Vagina (tissue), 2 donors: ENCODE results near the gene TTC34. TPM values are rescaled to one million over a fixed set of nuclear protein-coding genes. Genes with fewer than 3 reads are reported as not detected.

ENCODE experiments used
- DNase-seq, 2 donors: peaks; one replicate each; pipeline ENCODE4 v3.0.0-alpha.2; 2017; ENCODE audit errors: extremely low spot score in 2 of 2
- H3K27ac ChIP-seq: fragments of 200-600 bp; sonication (generic); one replicate; pipeline ENCODE4 v1.5.1; 2019
- H3K27me3 ChIP-seq: fragments of 200-600 bp; sonication (generic); one replicate; pipeline ENCODE4 v1.5.1; 2019
- H3K36me3 ChIP-seq, 2 donors: fragments of 200-600 bp; sonication (generic); one replicate each; pipeline ENCODE4 v1.5.1; 2017 to 2019
- H3K4me1 ChIP-seq: fragments of 200-600 bp; sonication (generic); one replicate; pipeline ENCODE4 v1.5.1; 2019
- H3K4me3 ChIP-seq, 2 donors: fragments of 200-600 bp; sonication (generic); 1 replicate in 1 of 2; 2 replicates in 1 of 2; pipeline ENCODE4 v1.5.1; 2016 to 2019
- H3K9me3 ChIP-seq: fragments of 200-600 bp; sonication (generic); one replicate; pipeline ENCODE4 v1.5.1; 2019
- CTCF ChIP-seq, 3 experiments: fragments of 450-650 bp in 2 of 3; fragments of 200-600 bp in 1 of 3; sonication (generic) in 1 of 3; IDR thresholded peaks; one replicate each; pipeline ENCODE4 v1.5.1; 2017 to 2019; ENCODE audit warnings: antibody characterized with exemption in 3 of 3, mild to moderate bottlenecking in 2 of 3, moderate library complexity in 2 of 3
- POLR2A ChIP-seq, 2 donors: fragments of 450-650 bp; IDR thresholded peaks; one replicate each; pipeline ENCODE4 v1.6.1; 2017; ENCODE audit warnings: antibody characterized with exemption in 2 of 2, mild to moderate bottlenecking in 2 of 2, moderate library complexity in 2 of 2
- POLR2AphosphoS5 ChIP-seq, 2 donors: sonication (generic); formaldehyde crosslinking; IDR thresholded peaks; one replicate each; pipeline ENCODE4 v1.9.0; 2017; ENCODE audit warnings: antibody characterized with exemption in 2 of 2, mild to moderate bottlenecking in 2 of 2, low read depth in 1 of 2; ENCODE audit not compliant: insufficient read depth in 1 of 2
- intact Hi-C: fragments of 100-400 bp; cut with DNase I; formaldehyde crosslinking; loops from one replicate; pipeline ENCODE4 v1.15.1; 2023
- total RNA-seq: library from RNA; depleted of rRNA; stranded (reverse); fragments of >200 nt; gene quantifications from one replicate; pipeline ENCODE4 v1.2.3, GENCODE V29; 2016

The TTC34 gene
- total RNA-seq, 1 donor from 2014 or later, result under 0.01 TPM

- DNase-seq, result no peak
- Histone ChIP-seq H3K4me3 (no peak overlapping the region), H3K27me3 (no peaks in the 10 kb centered on the region), H3K36me3 (no peaks in the 10 kb centered on the region), H3K27ac (no peak overlapping the region), H3K9me3 (peaks cover 4% of the 10 kb centered on the region), H3K4me1 (no peaks in the 10 kb centered on the region)
- TF ChIP-seq POLR2A (IDR thresholded peaks at IDR 0.05) (no peak), CTCF (IDR thresholded peaks at IDR 0.05) (no peak), POLR2AphosphoS5 (IDR thresholded peaks at IDR 0.05; ENCODE audit: insufficient read depth in 1 of 2, low read depth in 1 of 2) (no peak)
- intact Hi-C loops, result no loop called here
Measured at GRCh38 chr1:2796890-2797740, 4.4 kb downstream of the TTC34 start.

- intact Hi-C loops, result no loop called here
- Histone ChIP-seq H3K27me3 (no peaks in the 10 kb centered on the region), H3K27ac (no peak overlapping the region), H3K4me1 (no peaks in the 10 kb centered on the region), H3K36me3 (no peaks in the 10 kb centered on the region), H3K4me3 (no peak overlapping the region), H3K9me3 (peaks cover 4% of the 10 kb centered on the region)
- TF ChIP-seq POLR2A (IDR thresholded peaks at IDR 0.05), result no peak
- TF ChIP-seq POLR2AphosphoS5 (IDR thresholded peaks at IDR 0.05; ENCODE audit: insufficient read depth in 1 of 2, low read depth in 1 of 2), result no peak
- no peak for TF ChIP-seq CTCF (IDR thresholded peaks at IDR 0.05)
- no peak for DNase-seq
Measured at GRCh38 chr1:2795926-2796325, 5.6 kb downstream of the TTC34 start.

GRCh38 chr1:2791027-2791760, 10.3 kb downstream of the TTC34 start:
- Histone ChIP-seq H3K4me1 (no peaks in the 10 kb centered on the region), H3K36me3 (no peaks in the 10 kb centered on the region), H3K27me3 (peaks cover 9% of the 10 kb centered on the region), H3K27ac (no peak overlapping the region), H3K9me3 (peaks cover 4% of the 10 kb centered on the region), H3K4me3 (no peak overlapping the region)
- no peak for DNase-seq
- TF ChIP-seq POLR2A (IDR thresholded peaks at IDR 0.05) (no peak), CTCF (IDR thresholded peaks at IDR 0.05) (no peak), POLR2AphosphoS5 (IDR thresholded peaks at IDR 0.05; ENCODE audit: insufficient read depth in 1 of 2, low read depth in 1 of 2) (no peak)
- intact Hi-C loops, result no loop called here

- intact Hi-C loops, result no loop called here
- no peak for TF ChIP-seq CTCF (IDR thresholded peaks at IDR 0.05)
- TF ChIP-seq POLR2A (IDR thresholded peaks at IDR 0.05), result no peak
- TF ChIP-seq POLR2AphosphoS5 (IDR thresholded peaks at IDR 0.05; ENCODE audit: insufficient read depth in 1 of 2, low read depth in 1 of 2), result no peak
Measured at GRCh38 chr1:2789986-2790581, 11.4 kb downstream of the TTC34 start.

More at GRCh38 chr1:2789986-2790581, 11.4 kb downstream of the TTC34 start:
- Histone ChIP-seq H3K4me1 (no peaks in the 10 kb centered on the region), H3K36me3 (no peaks in the 10 kb centered on the region), H3K27me3 (peaks cover 9% of the 10 kb centered on the region), H3K27ac (no peak overlapping the region), H3K4me3 (no peak overlapping the region), H3K9me3 (peaks cover 4% of the 10 kb centered on the region)
- DNase-seq, result no peak
